Measurements from ENCODE around the gene TTLL10. TPM values are rescaled to one million over a fixed set of nuclear protein-coding genes. Genes with fewer than 3 reads are reported as not detected.

Gene TTLL10
- total and polyA plus RNA-seq, 4 donors = not detected

GRCh38 chr1:1150100-1150499 is 23.6 kb upstream of the TTLL10 start:
- Histone ChIP-seq H3K4me1 (ENCODE audit: control insufficient read depth in 4 of 4, insufficient read depth in 4 of 4, low read length in 3 of 4) (peaks cover 0 to 10% (median 5%) of the 10 kb centered on the region in 4 donors), H3K9me3 (ENCODE audit: control insufficient read depth in 4 of 4, low read length in 3 of 4) (no peaks in the 10 kb centered on the region), H3K27me3 (ENCODE audit: control insufficient read depth in 4 of 4, insufficient read depth in 4 of 4, low read length in 3 of 4) (no peaks in the 10 kb centered on the region), H3K27ac (ENCODE audit: low read depth in 1 of 2, low read length in 2 of 2) (no peak overlapping the region), H3K36me3 (ENCODE audit: control insufficient read depth in 4 of 4, insufficient read depth in 3 of 4, low read depth in 1 of 4, low read length in 3 of 4) (no peaks in the 10 kb centered on the region), H3K9ac (ENCODE audit: low read depth in 1 of 2, low read length in 2 of 2) (no peak overlapping the region), H3K4me3 (ENCODE audit: low read depth in 1 of 3, low read length in 3 of 3) (no peak overlapping the region)
- TF ChIP-seq CTCF (IDR thresholded peaks at IDR 0.05; ENCODE audit: low read depth, low read length, missing input control) (no peak), FOXA1 (IDR thresholded peaks at IDR 0.05) (no peak), RXRA (IDR thresholded peaks at IDR 0.05) (no peak), HNF4A (conservative IDR thresholded peaks at IDR 0.05) (no peak), TAF1 (conservative IDR thresholded peaks at IDR 0.05) (no peak), HNF4G (IDR thresholded peaks at IDR 0.05) (no peak), ZBTB33 (IDR thresholded peaks at IDR 0.05) (no peak), NR2F2 (IDR thresholded peaks at IDR 0.05) (no peak), ATF3 (IDR thresholded peaks at IDR 0.05) (no peak), FOXA2 (IDR thresholded peaks at IDR 0.05) (no peak), RAD21 (IDR thresholded peaks at IDR 0.05) (no peak), JUND (IDR thresholded peaks at IDR 0.05) (no peak), YY1 (IDR thresholded peaks at IDR 0.05) (no peak), REST (IDR thresholded peaks at IDR 0.05) (no peak)
- WGBS = 80% methylated on average over 12 of the region's 12 CpGs
- DNase-seq (ENCODE audit: low spot score) = no peak

- Histone ChIP-seq H3K9ac (ENCODE audit: low read depth in 1 of 2, low read length in 2 of 2) (no peak overlapping the region), H3K27me3 (ENCODE audit: control insufficient read depth in 4 of 4, insufficient read depth in 4 of 4, low read length in 3 of 4) (no peaks in the 10 kb centered on the region), H3K27ac (ENCODE audit: low read depth in 1 of 2, low read length in 2 of 2) (no peak overlapping the region), H3K4me3 (ENCODE audit: low read depth in 1 of 3, low read length in 3 of 3) (no peak overlapping the region), H3K36me3 (ENCODE audit: control insufficient read depth in 4 of 4, insufficient read depth in 3 of 4, low read depth in 1 of 4, low read length in 3 of 4) (no peaks in the 10 kb centered on the region), H3K9me3 (ENCODE audit: control insufficient read depth in 4 of 4, low read length in 3 of 4) (no peaks in the 10 kb centered on the region), H3K4me1 (ENCODE audit: control insufficient read depth in 4 of 4, insufficient read depth in 4 of 4, low read length in 3 of 4) (peaks cover 0 to 10% (median 5%) of the 10 kb centered on the region in 4 donors)
- 97% methylated on average over 21 of the region's 21 CpGs for WGBS
- DNase-seq (ENCODE audit: low spot score) = no peak
- TF ChIP-seq TAF1 (conservative IDR thresholded peaks at IDR 0.05) (no peak), RAD21 (IDR thresholded peaks at IDR 0.05) (no peak), HNF4G (IDR thresholded peaks at IDR 0.05) (no peak), HNF4A (conservative IDR thresholded peaks at IDR 0.05) (no peak), YY1 (IDR thresholded peaks at IDR 0.05) (no peak), GABPA (IDR thresholded peaks at IDR 0.05 in 1 of 2, conservative IDR thresholded peaks at IDR 0.05 in 1 of 2) (no peak), EGR1 (IDR thresholded peaks at IDR 0.05; ENCODE audit: low read depth in 2 of 2) (no peak), REST (IDR thresholded peaks at IDR 0.05) (no peak), FOXA2 (IDR thresholded peaks at IDR 0.05) (no peak), JUND (IDR thresholded peaks at IDR 0.05) (no peak), ATF3 (IDR thresholded peaks at IDR 0.05) (no peak), CTCF (IDR thresholded peaks at IDR 0.05; ENCODE audit: low read depth, low read length, missing input control) (no peak), FOXA1 (IDR thresholded peaks at IDR 0.05) (no peak), RXRA (IDR thresholded peaks at IDR 0.05) (no peak), NR2F2 (IDR thresholded peaks at IDR 0.05) (no peak)
- TF ChIP-seq, protein P1, sequence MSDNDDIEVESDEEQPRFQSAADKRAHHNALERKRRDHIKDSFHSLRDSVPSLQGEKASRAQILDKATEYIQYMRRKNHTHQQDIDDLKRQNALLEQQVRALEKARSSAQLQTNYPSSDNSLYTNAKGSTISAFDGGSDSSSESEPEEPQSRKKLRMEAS (IDR thresholded peaks at IDR 0.05) = no peak
Observed at GRCh38 chr1:1151306-1151705, 22.4 kb upstream of the TTLL10 start.

All from liver (tissue), 9 donors.